Measurements from ENCODE around the gene CELA3B. TPM values are rescaled to one million over a fixed set of nuclear protein-coding genes. Genes with fewer than 3 reads are reported as not detected.
"Not testable (repeated sequence)": the region's sequence is repeated elsewhere in the genome, so short reads cannot be mapped to it uniquely, and the experiment has no call there.

CELA3B gene
- total RNA-seq, 2 experiments from 2014 or later: not detected

- H3K36me3 Mint-ChIP-seq (ENCODE audit: low read depth); H3K4me3 Mint-ChIP-seq; CTCF ChIA-PET; H3K9me3 Mint-ChIP-seq; H3K4me1 Mint-ChIP-seq (ENCODE audit: low read depth); H3K27me3 Mint-ChIP-seq (ENCODE audit: low read depth); H3K27ac Mint-ChIP-seq; DNase-seq; intact Hi-C loops (cut with micrococcal nuclease): not testable (repeated sequence)
Measured at GRCh38 chr1:21972973-21973441, 3.8 kb upstream of the CELA3B start.

GRCh38 chr1:21973948-21974347 lies 2.9 kb upstream of the CELA3B start:
- H3K9me3 Mint-ChIP-seq; DNase-seq; H3K36me3 Mint-ChIP-seq (ENCODE audit: low read depth); H3K4me3 Mint-ChIP-seq; H3K27me3 Mint-ChIP-seq (ENCODE audit: low read depth); H3K27ac Mint-ChIP-seq; CTCF ChIA-PET; H3K4me1 Mint-ChIP-seq (ENCODE audit: low read depth); intact Hi-C loops (cut with micrococcal nuclease): not testable (repeated sequence)

GRCh38 chr1:21974699-21975098 lies 2.1 kb upstream of the CELA3B start:
- H3K27ac Mint-ChIP-seq; H3K9me3 Mint-ChIP-seq; H3K36me3 Mint-ChIP-seq (ENCODE audit: low read depth); H3K27me3 Mint-ChIP-seq (ENCODE audit: low read depth); H3K4me3 Mint-ChIP-seq; CTCF ChIA-PET; intact Hi-C loops (cut with micrococcal nuclease); DNase-seq; H3K4me1 Mint-ChIP-seq (ENCODE audit: low read depth): not testable (repeated sequence)

- H3K4me3 Mint-ChIP-seq; H3K4me1 Mint-ChIP-seq (ENCODE audit: low read depth); intact Hi-C loops (cut with micrococcal nuclease); CTCF ChIA-PET; H3K36me3 Mint-ChIP-seq (ENCODE audit: low read depth); H3K9me3 Mint-ChIP-seq; H3K27ac Mint-ChIP-seq; H3K27me3 Mint-ChIP-seq (ENCODE audit: low read depth); DNase-seq: not testable (repeated sequence)
Measured at GRCh38 chr1:21975296-21975695, 1.5 kb upstream of the CELA3B start.

GRCh38 chr1:21978209-21978608 lies 1.4 kb downstream of the CELA3B start:
- H3K9me3 Mint-ChIP-seq; DNase-seq; H3K27me3 Mint-ChIP-seq (ENCODE audit: low read depth); H3K27ac Mint-ChIP-seq; intact Hi-C loops (cut with micrococcal nuclease); H3K4me3 Mint-ChIP-seq; H3K4me1 Mint-ChIP-seq (ENCODE audit: low read depth); H3K36me3 Mint-ChIP-seq (ENCODE audit: low read depth): not testable (repeated sequence)
- CTCF ChIA-PET: interaction anchor here (1.9 kb wide), 1 partner anchor 15 kb away, joined by 5 read pairs; no protein-coding TSS in a partner anchor

GRCh38 chr1:21980515-21981220 lies 3.8 kb downstream of the CELA3B start:
- not testable (repeated sequence) for H3K4me1 Mint-ChIP-seq (ENCODE audit: low read depth); H3K4me3 Mint-ChIP-seq; H3K36me3 Mint-ChIP-seq (ENCODE audit: low read depth); H3K9me3 Mint-ChIP-seq; H3K27ac Mint-ChIP-seq; H3K27me3 Mint-ChIP-seq (ENCODE audit: low read depth)
- CTCF ChIA-PET: interaction anchor here (0.6 kb wide), 1 partner anchor 43 kb away, joined by 3 read pairs; no protein-coding TSS in a partner anchor
- DNase-seq: peak; percentile 56
- intact Hi-C loops (cut with micrococcal nuclease): loop anchor here (5.0 kb wide), 1 partner anchor 42 kb away; no protein-coding TSS in a partner anchor

- not testable (repeated sequence) for DNase-seq; H3K27me3 Mint-ChIP-seq (ENCODE audit: low read depth); H3K36me3 Mint-ChIP-seq (ENCODE audit: low read depth); H3K9me3 Mint-ChIP-seq; H3K4me1 Mint-ChIP-seq (ENCODE audit: low read depth); H3K4me3 Mint-ChIP-seq; H3K27ac Mint-ChIP-seq
- intact Hi-C loops (cut with micrococcal nuclease): loop anchor here (5.0 kb wide), 1 partner anchor 41 kb away; no protein-coding TSS in a partner anchor
- CTCF ChIA-PET: interaction anchor here (0.6 kb wide), 1 partner anchor 42 kb away, joined by 3 read pairs; no protein-coding TSS in a partner anchor
Measured at GRCh38 chr1:21981253-21981652, 4.4 kb downstream of the CELA3B start.

- H3K36me3 Mint-ChIP-seq (ENCODE audit: low read depth); H3K4me1 Mint-ChIP-seq (ENCODE audit: low read depth); H3K9me3 Mint-ChIP-seq; DNase-seq; H3K27ac Mint-ChIP-seq; CTCF ChIA-PET; H3K27me3 Mint-ChIP-seq (ENCODE audit: low read depth); H3K4me3 Mint-ChIP-seq: not testable (repeated sequence)
- intact Hi-C loops (cut with micrococcal nuclease): loop anchor here (5.0 kb wide), 1 partner anchor 40 kb away; no protein-coding TSS in a partner anchor
Measured at GRCh38 chr1:21982122-21982521, 5.3 kb downstream of the CELA3B start.

GRCh38 chr1:21983539-21983938 lies 6.7 kb downstream of the CELA3B start:
- H3K27me3 Mint-ChIP-seq (ENCODE audit: low read depth); H3K36me3 Mint-ChIP-seq (ENCODE audit: low read depth); H3K4me3 Mint-ChIP-seq; H3K9me3 Mint-ChIP-seq; H3K4me1 Mint-ChIP-seq (ENCODE audit: low read depth); DNase-seq; H3K27ac Mint-ChIP-seq; CTCF ChIA-PET: not testable (repeated sequence)
- intact Hi-C loops (cut with micrococcal nuclease): loop anchor here (5.0 kb wide), 1 partner anchor 39 kb away; no protein-coding TSS in a partner anchor

- H3K9me3 Mint-ChIP-seq; H3K27ac Mint-ChIP-seq; H3K4me3 Mint-ChIP-seq; H3K36me3 Mint-ChIP-seq (ENCODE audit: low read depth); DNase-seq; H3K4me1 Mint-ChIP-seq (ENCODE audit: low read depth); intact Hi-C loops (cut with micrococcal nuclease); H3K27me3 Mint-ChIP-seq (ENCODE audit: low read depth): not testable (repeated sequence)
- CTCF ChIA-PET: interaction anchor here (0.6 kb wide), 1 partner anchor 1746 kb away, joined by 3 read pairs; no protein-coding TSS in a partner anchor
Measured at GRCh38 chr1:21985893-21986292, 9.1 kb downstream of the CELA3B start.

GRCh38 chr1:21986386-21986785 lies 9.6 kb downstream of the CELA3B start:
- intact Hi-C loops (cut with micrococcal nuclease); DNase-seq; H3K27me3 Mint-ChIP-seq (ENCODE audit: low read depth); H3K27ac Mint-ChIP-seq; H3K4me1 Mint-ChIP-seq (ENCODE audit: low read depth); CTCF ChIA-PET; H3K4me3 Mint-ChIP-seq; H3K9me3 Mint-ChIP-seq; H3K36me3 Mint-ChIP-seq (ENCODE audit: low read depth): not testable (repeated sequence)

- H3K27ac Mint-ChIP-seq; DNase-seq; H3K4me3 Mint-ChIP-seq; H3K4me1 Mint-ChIP-seq (ENCODE audit: low read depth); H3K27me3 Mint-ChIP-seq (ENCODE audit: low read depth); H3K36me3 Mint-ChIP-seq (ENCODE audit: low read depth); intact Hi-C loops (cut with micrococcal nuclease); H3K9me3 Mint-ChIP-seq; CTCF ChIA-PET: not testable (repeated sequence)
Measured at GRCh38 chr1:21989672-21990393, 13.0 kb downstream of the CELA3B start.

GRCh38 chr1:21992186-21992585 lies 15.4 kb downstream of the CELA3B start:
- H3K4me1 Mint-ChIP-seq (ENCODE audit: low read depth); H3K27me3 Mint-ChIP-seq (ENCODE audit: low read depth); DNase-seq; H3K4me3 Mint-ChIP-seq; H3K36me3 Mint-ChIP-seq (ENCODE audit: low read depth); intact Hi-C loops (cut with micrococcal nuclease); H3K27ac Mint-ChIP-seq; H3K9me3 Mint-ChIP-seq: not testable (repeated sequence)
- CTCF ChIA-PET: interaction anchor here (0.8 kb wide), 1 partner anchor 31 kb away, joined by 4 read pairs; no protein-coding TSS in a partner anchor

All from activated naive CD4-positive, alpha-beta T cell treated with anti-CD3 and anti-CD28 coated beads for 36 hours (primary cell).